ENCODE results near the gene CEP85. TPM values are rescaled to one million over a fixed set of nuclear protein-coding genes. Genes with fewer than 3 reads are reported as not detected.

CEP85 gene
- total and polyA plus RNA-seq, 10 of the 15 experiments (the other 5 are each of a cell fraction or from before 2014, with no cell fraction given) = 8.4 to 26.8 (median 21.5) TPM

DNA sequence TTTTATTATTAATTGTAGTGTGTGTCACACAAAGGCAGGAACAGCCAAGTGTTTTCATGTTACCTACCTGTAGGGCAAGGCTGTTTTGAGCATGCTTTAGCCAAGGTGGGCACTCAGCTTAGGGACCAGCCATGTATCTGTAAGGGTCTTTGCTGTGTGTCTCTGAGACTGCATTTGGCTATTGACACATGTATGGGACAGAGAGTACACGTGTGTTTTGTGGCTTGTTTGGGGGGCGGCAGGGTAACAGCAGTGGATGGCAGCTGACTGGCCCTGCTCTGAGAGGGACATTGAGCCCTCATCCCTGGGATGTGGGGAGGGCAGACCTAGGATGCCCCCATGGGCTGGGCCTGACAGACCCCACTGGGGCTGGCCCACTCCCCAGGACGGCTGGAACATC, 36.7 kb upstream of the CEP85 start:
- Histone ChIP-seq H3K9me3 (replicated peaks; ENCODE audit: control insufficient read depth, insufficient read depth, low read length) (no peaks in the 10 kb centered on the region), H3K4me2 (ENCODE audit: control insufficient read depth, insufficient read depth) (no peak overlapping the region), H3K4me3 (no peak overlapping the region), H3K9ac (ENCODE audit: control insufficient read depth, insufficient read depth, low read length) (no peak overlapping the region), H4K20me1 (ENCODE audit: control insufficient read depth, insufficient read depth) (no peaks in the 10 kb centered on the region), H3K79me2 (ENCODE audit: control insufficient read depth, insufficient read depth, low read length) (no peaks in the 10 kb centered on the region), H3K27ac (ENCODE audit: control insufficient read depth, insufficient read depth) (no peak overlapping the region), H2AFZ (ENCODE audit: control insufficient read depth, low read depth, low read length) (no peak overlapping the region), H3K27me3 (replicated peaks in 1 of 2; ENCODE audit: control insufficient read depth in 2 of 2, insufficient read depth in 2 of 2, low read length in 1 of 2) (no peaks in the 10 kb centered on the region), H3K36me3 (ENCODE audit: control insufficient read depth in 2 of 2, insufficient read depth in 2 of 2, low read length in 1 of 2) (no peaks in the 10 kb centered on the region), H3K4me1 (ENCODE audit: control insufficient read depth, insufficient read depth, low read length) (no peaks in the 10 kb centered on the region)
- CTCF ChIA-PET = no interaction called here
- 31% methylated on average over 3 of the region's 3 CpGs for WGBS (ENCODE audit: insufficient coverage, insufficient replicate concordance, low lambda C conversion rate, missing lambda C conversion rate)
- intact Hi-C loops (cut with micrococcal nuclease; ENCODE audit: unreplicated experiment) = no loop called here
- FAIRE-seq (no peak), DNase-seq (ENCODE audit: low read depth, low spot score) (no peak), ATAC-seq (no peak)
- no TSS peak for BruUV-seq (replicated peaks)
- RAD21 ChIA-PET (ENCODE audit: unreplicated experiment) = no interaction called here
- POLR2A ChIA-PET = no interaction called here
- TF ChIP-seq, protein P1, sequence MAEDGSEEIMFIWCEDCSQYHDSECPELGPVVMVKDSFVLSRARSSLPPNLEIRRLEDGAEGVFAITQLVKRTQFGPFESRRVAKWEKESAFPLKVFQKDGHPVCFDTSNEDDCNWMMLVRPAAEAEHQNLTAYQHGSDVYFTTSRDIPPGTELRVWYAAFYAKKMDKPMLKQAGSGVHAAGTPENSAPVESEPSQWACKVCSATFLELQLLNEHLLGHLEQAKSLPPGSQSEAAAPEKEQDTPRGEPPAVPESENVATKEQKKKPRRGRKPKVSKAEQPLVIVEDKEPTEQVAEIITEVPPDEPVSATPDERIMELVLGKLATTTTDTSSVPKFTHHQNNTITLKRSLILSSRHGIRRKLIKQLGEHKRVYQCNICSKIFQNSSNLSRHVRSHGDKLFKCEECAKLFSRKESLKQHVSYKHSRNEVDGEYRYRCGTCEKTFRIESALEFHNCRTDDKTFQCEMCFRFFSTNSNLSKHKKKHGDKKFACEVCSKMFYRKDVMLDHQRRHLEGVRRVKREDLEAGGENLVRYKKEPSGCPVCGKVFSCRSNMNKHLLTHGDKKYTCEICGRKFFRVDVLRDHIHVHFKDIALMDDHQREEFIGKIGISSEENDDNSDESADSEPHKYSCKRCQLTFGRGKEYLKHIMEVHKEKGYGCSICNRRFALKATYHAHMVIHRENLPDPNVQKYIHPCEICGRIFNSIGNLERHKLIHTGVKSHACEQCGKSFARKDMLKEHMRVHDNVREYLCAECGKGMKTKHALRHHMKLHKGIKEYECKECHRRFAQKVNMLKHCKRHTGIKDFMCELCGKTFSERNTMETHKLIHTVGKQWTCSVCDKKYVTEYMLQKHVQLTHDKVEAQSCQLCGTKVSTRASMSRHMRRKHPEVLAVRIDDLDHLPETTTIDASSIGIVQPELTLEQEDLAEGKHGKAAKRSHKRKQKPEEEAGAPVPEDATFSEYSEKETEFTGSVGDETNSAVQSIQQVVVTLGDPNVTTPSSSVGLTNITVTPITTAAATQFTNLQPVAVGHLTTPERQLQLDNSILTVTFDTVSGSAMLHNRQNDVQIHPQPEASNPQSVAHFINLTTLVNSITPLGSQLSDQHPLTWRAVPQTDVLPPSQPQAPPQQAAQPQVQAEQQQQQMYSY (CRISPR knock-in tag; IDR thresholded peaks at IDR 0.05) = no peak
- no peak for TF ChIP-seq ZZZ3 (IDR thresholded peaks at IDR 0.05; ENCODE audit: control insufficient read depth, insufficient read length, low read depth)
- no peak for TF ChIP-seq RELA (IDR thresholded peaks at IDR 0.05; ENCODE audit: borderline replicate concordance, partially characterized antibody)
- TF ChIP-seq EP300 (IDR thresholded peaks at IDR 0.05; ENCODE audit: borderline replicate concordance in 1 of 2, control insufficient read depth in 1 of 2, low read depth in 2 of 2, low read length in 2 of 2) = no peak
- TF ChIP-seq CBFB (IDR thresholded peaks at IDR 0.05; ENCODE audit: low read depth) = no peak
- no peak for TF ChIP-seq TAF1 (IDR thresholded peaks at IDR 0.05; ENCODE audit: borderline replicate concordance, low read depth, low read length)
- TF ChIP-seq ZNF207 (IDR thresholded peaks at IDR 0.05; ENCODE audit: borderline replicate concordance) = no peak
- no peak for TF ChIP-seq POLR2AphosphoS5 (IDR thresholded peaks at IDR 0.05; ENCODE audit: low read length)
- SMC1A ChIA-PET (ENCODE audit: uncharacterized antibody, unreplicated experiment) = no interaction called here
- in situ Hi-C loops (cut with MboI) = no loop called here
